Hepatocyte (in vitro differentiated cells): Measurements from ENCODE around the gene OR7G2.

Experiments used
- EZH2 ChIP-seq: fragments of 200-600 bp; sonication (generic); IDR thresholded peaks from 2 replicates; pipeline ENCODE4 v1.6.1; 2016; ENCODE audit warnings: antibody characterized with exemption, mild to moderate bottlenecking, borderline replicate concordance
- TF ChIP-seq, protein P1 (sequence below): fragments of 200-600 bp; sonication (generic); IDR thresholded peaks from 2 replicates; pipeline ENCODE4 v1.5.1; 2016; ENCODE audit warnings: antibody characterized with exemption, mild to moderate bottlenecking; ENCODE audit not compliant: poor library complexity

DNA sequence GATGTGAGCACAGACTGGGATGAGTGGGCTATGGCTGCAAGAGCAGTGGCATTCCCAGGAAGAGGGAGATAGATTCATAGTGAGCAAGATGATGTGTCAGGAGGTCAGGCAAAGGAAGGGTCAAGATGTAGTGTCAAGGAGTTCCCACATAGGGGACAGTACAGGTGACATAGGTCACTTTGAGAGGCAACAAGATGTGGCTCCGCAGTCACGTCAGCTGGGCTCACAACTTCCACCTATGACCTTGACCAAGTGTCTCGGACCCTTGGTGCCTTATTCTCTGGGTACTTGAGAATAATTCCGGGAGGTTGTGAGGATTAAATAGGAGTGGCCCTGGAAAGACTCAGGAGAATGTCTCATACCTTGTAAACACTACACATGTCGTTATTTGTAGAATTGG is 43.4 kb upstream of the OR7G2 start:
- TF ChIP-seq, protein P1, sequence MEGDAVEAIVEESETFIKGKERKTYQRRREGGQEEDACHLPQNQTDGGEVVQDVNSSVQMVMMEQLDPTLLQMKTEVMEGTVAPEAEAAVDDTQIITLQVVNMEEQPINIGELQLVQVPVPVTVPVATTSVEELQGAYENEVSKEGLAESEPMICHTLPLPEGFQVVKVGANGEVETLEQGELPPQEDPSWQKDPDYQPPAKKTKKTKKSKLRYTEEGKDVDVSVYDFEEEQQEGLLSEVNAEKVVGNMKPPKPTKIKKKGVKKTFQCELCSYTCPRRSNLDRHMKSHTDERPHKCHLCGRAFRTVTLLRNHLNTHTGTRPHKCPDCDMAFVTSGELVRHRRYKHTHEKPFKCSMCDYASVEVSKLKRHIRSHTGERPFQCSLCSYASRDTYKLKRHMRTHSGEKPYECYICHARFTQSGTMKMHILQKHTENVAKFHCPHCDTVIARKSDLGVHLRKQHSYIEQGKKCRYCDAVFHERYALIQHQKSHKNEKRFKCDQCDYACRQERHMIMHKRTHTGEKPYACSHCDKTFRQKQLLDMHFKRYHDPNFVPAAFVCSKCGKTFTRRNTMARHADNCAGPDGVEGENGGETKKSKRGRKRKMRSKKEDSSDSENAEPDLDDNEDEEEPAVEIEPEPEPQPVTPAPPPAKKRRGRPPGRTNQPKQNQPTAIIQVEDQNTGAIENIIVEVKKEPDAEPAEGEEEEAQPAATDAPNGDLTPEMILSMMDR = no peak
- no peak for TF ChIP-seq EZH2
